ENCODE data around the gene MBP. TPM values are rescaled to one million over a fixed set of nuclear protein-coding genes. Genes with fewer than 3 reads are reported as not detected.

Gene MBP
- polyA plus RNA-seq, 1 donor: 28.8 TPM

DNA sequence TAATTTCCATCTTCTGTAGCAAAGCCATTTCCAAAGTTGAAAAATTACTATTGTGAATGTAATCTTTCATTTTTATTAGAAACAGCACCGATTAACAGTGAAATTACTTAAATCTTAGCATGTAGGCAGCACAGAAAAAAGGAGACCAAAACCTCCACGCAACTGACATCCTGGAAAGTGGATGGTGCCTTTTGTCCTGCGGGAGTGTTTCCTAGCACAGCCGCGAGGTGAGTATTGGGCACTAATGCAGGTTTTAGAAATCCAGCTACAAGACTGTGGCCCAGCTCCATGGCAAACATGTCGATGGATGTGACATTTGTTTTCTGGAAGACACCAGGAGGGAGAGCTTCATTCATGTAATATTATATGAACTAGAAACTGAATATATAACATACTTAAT lies 86.9 kb downstream of the MBP start:
- H3K4me1 ChIP-seq (ENCODE audit: control insufficient read depth, insufficient read depth, low read length): no peaks in the 10 kb centered on the region
- H3K27ac ChIP-seq (ENCODE audit: low read length): no peak overlapping the region
- DNase-seq: no peak
- H3K9me3 ChIP-seq (ENCODE audit: control insufficient read depth, low read depth, low read length): no peaks in the 10 kb centered on the region
- no peaks in the 10 kb centered on the region for H3K27me3 ChIP-seq (ENCODE audit: control insufficient read depth, insufficient read depth, low read length)
- no peak overlapping the region for H3K4me3 ChIP-seq (ENCODE audit: low read length)
- 83% methylated on average over 1 of the region's 6 CpGs for WGBS (ENCODE audit: insufficient coverage, low lambda C conversion rate)
- H3K36me3 ChIP-seq (ENCODE audit: control insufficient read depth, insufficient read depth, low read length): peaks cover 27% of the 10 kb centered on the region

GRCh38 chr18:77044866-77045664 lies 87.5 kb downstream of the MBP start:
- Histone ChIP-seq H3K4me3 (ENCODE audit: low read length) (no peak overlapping the region), H3K27ac (ENCODE audit: low read length) (no peak overlapping the region), H3K9me3 (ENCODE audit: control insufficient read depth, low read depth, low read length) (no peaks in the 10 kb centered on the region), H3K27me3 (ENCODE audit: control insufficient read depth, insufficient read depth, low read length) (no peaks in the 10 kb centered on the region), H3K36me3 (ENCODE audit: control insufficient read depth, insufficient read depth, low read length) (peaks cover 26% of the 10 kb centered on the region), H3K4me1 (ENCODE audit: control insufficient read depth, insufficient read depth, low read length) (no peaks in the 10 kb centered on the region)
- WGBS (ENCODE audit: insufficient coverage, low lambda C conversion rate): no CpG with 5 or more reads among the region's 14 CpGs
- no peak for DNase-seq

DNA sequence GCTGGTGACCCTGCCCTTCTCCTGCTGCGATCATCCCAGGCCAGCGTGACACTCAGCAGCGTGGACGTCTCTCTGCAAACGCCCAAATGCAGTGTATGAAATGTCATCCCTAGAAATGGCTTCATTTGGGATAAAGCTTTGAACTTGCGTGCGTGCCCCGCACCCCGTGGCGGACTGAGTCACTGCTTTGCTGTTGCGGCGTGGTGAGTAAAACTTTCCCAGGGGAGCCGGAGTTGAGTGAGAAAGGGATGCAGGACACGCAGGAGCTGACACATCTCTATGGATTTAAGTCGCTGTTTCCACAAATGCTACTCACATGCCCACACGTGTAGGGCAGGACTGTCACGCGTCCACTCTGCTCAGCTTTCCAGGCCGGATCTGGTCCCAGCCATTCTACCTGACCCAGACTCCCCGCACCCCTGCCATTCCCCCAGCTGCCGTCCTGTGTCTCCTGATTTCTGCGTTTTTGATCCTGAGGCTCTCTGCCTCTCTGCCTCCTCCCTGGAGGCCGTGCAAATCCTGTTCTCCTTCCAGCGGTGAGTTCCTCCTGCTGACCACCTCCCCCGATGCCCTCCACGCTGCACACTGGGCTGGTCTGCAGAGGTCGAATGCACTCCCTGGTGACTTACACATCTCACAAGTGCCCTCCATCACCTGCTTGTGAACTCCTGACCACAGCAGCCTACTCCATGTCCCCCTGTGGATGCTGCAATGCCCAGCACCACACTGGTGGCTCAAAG lies 88.9 kb downstream of the MBP start:
- 96% methylated on average over 3 of the region's 27 CpGs for WGBS (ENCODE audit: insufficient coverage, low lambda C conversion rate)
- Histone ChIP-seq H3K4me3 (ENCODE audit: low read length) (no peak overlapping the region), H3K4me1 (ENCODE audit: control insufficient read depth, insufficient read depth, low read length) (no peaks in the 10 kb centered on the region), H3K27ac (ENCODE audit: low read length) (no peak overlapping the region), H3K27me3 (ENCODE audit: control insufficient read depth, insufficient read depth, low read length) (no peaks in the 10 kb centered on the region), H3K9me3 (ENCODE audit: control insufficient read depth, low read depth, low read length) (no peaks in the 10 kb centered on the region), H3K36me3 (ENCODE audit: control insufficient read depth, insufficient read depth, low read length) (peaks cover 26% of the 10 kb centered on the region)
- no peak for DNase-seq

DNA sequence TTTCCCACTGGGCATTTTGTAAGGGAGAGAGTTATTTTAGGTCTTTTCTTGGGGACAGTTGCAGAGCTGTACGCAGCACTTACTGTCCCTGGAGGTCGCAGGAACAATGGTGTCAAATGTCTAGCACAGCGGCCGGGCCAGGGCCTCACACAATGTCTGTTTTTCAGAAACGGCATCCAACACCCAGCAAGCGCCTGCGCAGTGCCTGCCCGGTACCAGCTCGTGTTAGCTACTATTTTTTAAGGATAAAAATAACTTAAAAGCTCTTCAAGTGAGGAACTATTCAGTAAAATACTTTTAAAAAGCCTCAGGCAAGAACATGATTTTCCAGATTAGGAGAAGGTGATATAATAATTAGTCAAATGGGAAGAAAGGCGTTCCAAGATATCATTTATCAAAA lies 90.0 kb downstream of the MBP start:
- no peak for DNase-seq
- Histone ChIP-seq H3K4me3 (ENCODE audit: low read length) (no peak overlapping the region), H3K27me3 (ENCODE audit: control insufficient read depth, insufficient read depth, low read length) (no peaks in the 10 kb centered on the region), H3K9me3 (ENCODE audit: control insufficient read depth, low read depth, low read length) (no peaks in the 10 kb centered on the region), H3K36me3 (ENCODE audit: control insufficient read depth, insufficient read depth, low read length) (peaks cover 21% of the 10 kb centered on the region), H3K4me1 (ENCODE audit: control insufficient read depth, insufficient read depth, low read length) (no peaks in the 10 kb centered on the region), H3K27ac (ENCODE audit: low read length) (no peak overlapping the region)
- WGBS (ENCODE audit: insufficient coverage, low lambda C conversion rate): 80% methylated on average over 1 of the region's 10 CpGs

DNA sequence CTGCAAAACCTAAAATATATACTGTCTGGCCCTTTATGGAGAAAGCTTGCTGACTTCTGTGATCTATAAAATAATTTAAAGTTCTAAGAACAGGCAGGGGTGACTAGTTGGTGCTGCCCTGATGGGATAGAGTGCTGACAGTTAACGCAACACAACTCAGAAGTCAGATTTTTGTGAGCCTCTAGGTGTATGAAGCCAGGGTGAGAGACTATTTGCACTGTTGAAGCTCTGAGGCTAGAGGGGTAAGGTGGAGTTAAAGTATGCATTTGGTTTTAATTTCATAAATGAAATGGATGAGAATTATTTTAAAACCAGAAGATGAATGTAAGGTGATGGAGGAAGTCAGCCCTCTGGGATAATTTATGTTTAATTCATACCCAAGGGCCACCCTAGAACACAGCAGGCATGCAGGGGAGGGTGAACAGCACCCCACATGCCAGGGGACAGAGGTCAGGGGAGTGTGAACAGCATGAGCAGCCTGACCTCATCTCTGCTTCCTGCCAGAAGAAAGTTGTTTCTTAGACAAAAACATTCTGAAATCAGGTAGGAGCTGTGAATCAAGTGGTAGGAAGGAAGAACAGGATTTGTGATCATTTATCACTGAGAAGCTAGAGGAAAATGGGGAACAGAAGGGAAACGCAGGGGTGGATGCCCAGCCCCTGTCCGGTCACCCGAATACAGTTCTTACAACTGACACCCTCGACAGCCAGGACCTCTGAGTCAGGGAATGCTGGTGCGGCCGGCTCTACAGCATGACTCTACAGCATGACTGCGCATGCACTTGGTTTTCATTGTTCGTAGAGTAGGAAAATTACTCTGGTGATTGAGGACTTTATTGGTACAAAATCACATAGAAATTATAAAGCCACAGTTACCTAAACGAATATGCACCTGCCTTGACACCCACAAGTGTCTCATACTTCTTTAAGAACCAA lies 93.1 kb downstream of the MBP start:
- no peak for DNase-seq
- no peaks in the 10 kb centered on the region for H3K27me3 ChIP-seq (ENCODE audit: control insufficient read depth, insufficient read depth, low read length)
- H3K4me1 ChIP-seq (ENCODE audit: control insufficient read depth, insufficient read depth, low read length): peaks cover 6% of the 10 kb centered on the region
- H3K9me3 ChIP-seq (ENCODE audit: control insufficient read depth, low read depth, low read length): no peaks in the 10 kb centered on the region
- WGBS (ENCODE audit: insufficient coverage, low lambda C conversion rate): no CpG with 5 or more reads among the region's 10 CpGs
- no peak overlapping the region for H3K27ac ChIP-seq (ENCODE audit: low read length)
- peaks cover 8% of the 10 kb centered on the region for H3K36me3 ChIP-seq (ENCODE audit: control insufficient read depth, insufficient read depth, low read length)
- H3K4me3 ChIP-seq (ENCODE audit: low read length): no peak overlapping the region

- WGBS (ENCODE audit: insufficient coverage, low lambda C conversion rate): 100% methylated on average over 1 of the region's 3 CpGs
- no peaks in the 10 kb centered on the region for H3K27me3 ChIP-seq (ENCODE audit: control insufficient read depth, insufficient read depth, low read length)
These were observed 94.3 kb downstream of the MBP start for GRCh38 chr18:77038182-77038858.

DNA sequence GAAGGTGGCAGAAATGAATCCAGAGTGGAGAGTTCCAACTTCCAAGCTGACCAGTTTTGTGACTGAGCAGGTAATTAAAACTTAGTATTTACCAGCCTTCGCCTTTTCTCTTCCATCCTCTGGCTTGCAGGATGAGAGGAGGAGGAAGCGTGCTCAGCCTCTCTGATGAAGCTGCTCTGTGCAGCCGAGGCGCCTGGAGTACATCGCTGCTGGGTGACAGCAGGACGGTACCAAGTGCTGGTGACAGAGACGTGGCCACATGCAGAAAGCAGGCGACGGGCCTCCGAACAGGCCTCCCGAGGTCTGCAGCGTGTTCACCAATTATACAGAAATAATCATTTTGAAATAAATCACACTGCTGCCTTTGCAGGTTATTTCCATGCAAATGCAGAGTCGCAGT lies 95.0 kb downstream of the MBP start:
- Histone ChIP-seq H3K4me3 (ENCODE audit: low read length) (no peak overlapping the region), H3K27me3 (ENCODE audit: control insufficient read depth, insufficient read depth, low read length) (no peaks in the 10 kb centered on the region), H3K4me1 (ENCODE audit: control insufficient read depth, insufficient read depth, low read length) (peaks cover 8% of the 10 kb centered on the region), H3K9me3 (ENCODE audit: control insufficient read depth, low read depth, low read length) (no peaks in the 10 kb centered on the region), H3K27ac (ENCODE audit: low read length) (no peak overlapping the region), H3K36me3 (ENCODE audit: control insufficient read depth, insufficient read depth, low read length) (peaks cover 6% of the 10 kb centered on the region)
- WGBS (ENCODE audit: insufficient coverage, low lambda C conversion rate): no CpG with 5 or more reads among the region's 13 CpGs
- no peak for DNase-seq

More at GRCh38 chr18:77038182-77038858, 94.3 kb downstream of the MBP start:
- Histone ChIP-seq H3K36me3 (ENCODE audit: control insufficient read depth, insufficient read depth, low read length) (peaks cover 6% of the 10 kb centered on the region), H3K4me1 (ENCODE audit: control insufficient read depth, insufficient read depth, low read length) (peaks cover 8% of the 10 kb centered on the region), H3K9me3 (ENCODE audit: control insufficient read depth, low read depth, low read length) (no peaks in the 10 kb centered on the region), H3K4me3 (ENCODE audit: low read length) (no peak overlapping the region), H3K27ac (ENCODE audit: low read length) (no peak overlapping the region)
- no peak for DNase-seq

DNA sequence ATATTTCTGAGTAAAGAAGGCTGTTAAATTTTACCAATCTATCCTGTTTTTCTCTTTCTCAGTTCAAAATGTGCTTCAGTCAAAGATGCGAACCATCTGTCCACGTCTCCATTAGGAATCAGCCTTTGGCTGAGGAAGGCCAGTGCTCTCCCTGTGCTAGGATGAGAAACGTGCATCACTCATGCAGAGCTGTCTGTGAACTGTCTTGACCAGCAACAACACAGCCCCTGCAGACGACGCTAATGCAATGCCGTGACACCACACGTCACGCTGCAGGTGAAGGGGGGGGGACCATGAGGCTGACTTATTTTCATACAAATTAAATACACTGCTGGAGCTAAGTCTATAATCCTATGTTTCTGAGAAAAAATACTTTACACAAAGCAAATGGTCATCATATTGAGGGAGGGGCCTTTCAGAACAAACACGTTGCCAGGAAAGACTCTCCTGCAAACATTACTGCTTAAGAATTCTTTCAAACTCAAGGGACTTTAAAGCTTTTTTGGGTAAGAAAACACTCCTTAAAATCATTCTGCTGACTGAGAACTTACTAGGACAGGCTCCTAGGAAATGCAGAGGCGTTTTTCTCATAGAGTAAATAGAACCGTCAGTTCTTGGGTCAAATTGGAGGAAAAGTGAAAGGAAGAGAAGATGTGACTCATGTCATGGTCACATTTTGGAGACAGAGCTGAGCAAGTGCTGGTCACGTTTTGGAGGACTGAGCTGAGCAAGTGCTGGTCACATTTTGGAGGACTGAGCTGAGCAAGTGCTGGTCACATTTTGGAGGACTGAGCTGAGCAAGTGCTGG lies 97.0 kb downstream of the MBP start:
- no peak overlapping the region for H3K4me3 ChIP-seq (ENCODE audit: low read length)
- H3K27me3 ChIP-seq (ENCODE audit: control insufficient read depth, insufficient read depth, low read length): no peaks in the 10 kb centered on the region
- H3K27ac ChIP-seq (ENCODE audit: low read length): no peak overlapping the region
- H3K9me3 ChIP-seq (ENCODE audit: control insufficient read depth, low read depth, low read length): peaks cover 5% of the 10 kb centered on the region
- WGBS (ENCODE audit: insufficient coverage, low lambda C conversion rate): 67% methylated on average over 2 of the region's 12 CpGs
- no peak for DNase-seq
- H3K36me3 ChIP-seq (ENCODE audit: control insufficient read depth, insufficient read depth, low read length): peaks cover 12% of the 10 kb centered on the region
- peaks cover 8% of the 10 kb centered on the region for H3K4me1 ChIP-seq (ENCODE audit: control insufficient read depth, insufficient read depth, low read length)

DNA sequence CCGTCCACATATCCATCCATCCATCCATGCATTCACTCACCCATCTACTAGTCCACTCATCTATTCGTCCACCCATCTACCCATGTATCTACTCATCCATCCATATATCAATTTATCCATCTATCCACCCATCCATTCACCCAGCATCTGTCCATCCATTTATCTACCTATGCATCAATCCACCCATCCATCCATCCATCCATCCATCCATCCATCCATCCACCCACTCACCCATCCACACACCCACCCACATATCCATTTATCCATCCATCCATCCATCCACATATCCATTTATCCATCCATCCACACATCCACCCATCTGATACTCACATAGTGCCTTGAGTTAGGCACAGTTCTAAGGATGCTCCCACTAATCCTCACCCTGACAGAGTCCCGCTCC lies 99.0 kb downstream of the MBP start:
- no peak overlapping the region for H3K4me3 ChIP-seq (ENCODE audit: low read length)
- H3K27me3 ChIP-seq (ENCODE audit: control insufficient read depth, insufficient read depth, low read length): no peaks in the 10 kb centered on the region
- 100% methylated on average over 1 of the region's 3 CpGs for WGBS (ENCODE audit: insufficient coverage, low lambda C conversion rate)
- H3K4me1 ChIP-seq (ENCODE audit: control insufficient read depth, insufficient read depth, low read length): peaks cover 8% of the 10 kb centered on the region
- no peak for DNase-seq
- peaks cover 12% of the 10 kb centered on the region for H3K36me3 ChIP-seq (ENCODE audit: control insufficient read depth, insufficient read depth, low read length)
- no peak overlapping the region for H3K27ac ChIP-seq (ENCODE audit: low read length)
- H3K9me3 ChIP-seq (ENCODE audit: control insufficient read depth, low read depth, low read length): peaks cover 12% of the 10 kb centered on the region

Measured in large intestine (tissue), 3 donors.